Neural cell (in vitro differentiated cells): Measurements from ENCODE around the gene CPO.

Experiments used
- EP300 ChIP-seq: fragments of 450-650 bp; conservative IDR thresholded peaks from 2 replicates; pipeline ENCODE4 v1.6.1; 2014; ENCODE audit warnings: antibody characterized with exemption, mild to moderate bottlenecking, moderate library complexity; ENCODE audit not compliant: poor library complexity, severe bottlenecking
- EZH2 ChIP-seq: fragments of 200-600, 300-800 bp; shearing (Covaris generic), sonication (generic); IDR thresholded peaks from 2 replicates; pipeline ENCODE4 v1.6.1; 2014; ENCODE audit warnings: antibody characterized with exemption, low read length, borderline replicate concordance, mild to moderate bottlenecking; ENCODE audit not compliant: insufficient read depth, poor library complexity, severe bottlenecking
- MXI1 ChIP-seq: fragments of 450-650 bp; conservative IDR thresholded peaks from 2 replicates; pipeline ENCODE4 v1.6.1; 2014; ENCODE audit warnings: antibody characterized with exemption, mild to moderate bottlenecking; ENCODE audit not compliant: poor library complexity, severe bottlenecking
- POLR2AphosphoS5 ChIP-seq: IDR thresholded peaks from 2 replicates; pipeline ENCODE4 v1.6.1; 2012
- RAD21 ChIP-seq: fragments of 450-650 bp; conservative IDR thresholded peaks from 2 replicates; pipeline ENCODE4 v1.6.1; 2014; ENCODE audit warnings: antibody characterized with exemption, mild to moderate bottlenecking, moderate library complexity
- REST ChIP-seq: IDR thresholded peaks from 2 replicates; pipeline ENCODE4 v1.6.1; 2012; ENCODE audit warnings: borderline replicate concordance
- SMC3 ChIP-seq: fragments of 450-650 bp; conservative IDR thresholded peaks from 2 replicates; pipeline ENCODE4 v1.6.1; 2014; ENCODE audit warnings: antibody characterized with exemption, mild to moderate bottlenecking, moderate library complexity; ENCODE audit not compliant: poor library complexity
- TAF1 ChIP-seq: IDR thresholded peaks from 2 replicates; pipeline ENCODE4 v1.6.1; 2012; ENCODE audit warnings: low read depth
- TF ChIP-seq, protein P1 (sequence below): fragments of 450-650 bp; IDR thresholded peaks from 2 replicates; pipeline ENCODE4 v1.5.1; 2014; ENCODE audit warnings: antibody characterized with exemption, mild to moderate bottlenecking, moderate library complexity; ENCODE audit not compliant: poor library complexity, severe bottlenecking

GRCh38 chr2:206986943-206987342 lies 47.6 kb downstream of the CPO start:
- TF ChIP-seq, protein P1, sequence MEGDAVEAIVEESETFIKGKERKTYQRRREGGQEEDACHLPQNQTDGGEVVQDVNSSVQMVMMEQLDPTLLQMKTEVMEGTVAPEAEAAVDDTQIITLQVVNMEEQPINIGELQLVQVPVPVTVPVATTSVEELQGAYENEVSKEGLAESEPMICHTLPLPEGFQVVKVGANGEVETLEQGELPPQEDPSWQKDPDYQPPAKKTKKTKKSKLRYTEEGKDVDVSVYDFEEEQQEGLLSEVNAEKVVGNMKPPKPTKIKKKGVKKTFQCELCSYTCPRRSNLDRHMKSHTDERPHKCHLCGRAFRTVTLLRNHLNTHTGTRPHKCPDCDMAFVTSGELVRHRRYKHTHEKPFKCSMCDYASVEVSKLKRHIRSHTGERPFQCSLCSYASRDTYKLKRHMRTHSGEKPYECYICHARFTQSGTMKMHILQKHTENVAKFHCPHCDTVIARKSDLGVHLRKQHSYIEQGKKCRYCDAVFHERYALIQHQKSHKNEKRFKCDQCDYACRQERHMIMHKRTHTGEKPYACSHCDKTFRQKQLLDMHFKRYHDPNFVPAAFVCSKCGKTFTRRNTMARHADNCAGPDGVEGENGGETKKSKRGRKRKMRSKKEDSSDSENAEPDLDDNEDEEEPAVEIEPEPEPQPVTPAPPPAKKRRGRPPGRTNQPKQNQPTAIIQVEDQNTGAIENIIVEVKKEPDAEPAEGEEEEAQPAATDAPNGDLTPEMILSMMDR: no peak
- TF ChIP-seq RAD21 (no peak), POLR2AphosphoS5 (no peak), REST (no peak), EZH2 (no peak), EP300 (no peak), TAF1 (no peak), SMC3 (no peak), MXI1 (no peak)
